ENCODE results near the gene ZNF335. TPM values are rescaled to one million over a fixed set of nuclear protein-coding genes. Genes with fewer than 3 reads are reported as not detected.

ZNF335 gene
- total and polyA plus RNA-seq, 2 of the 13 experiments (the other 11 are each of a cell fraction or from before 2014, with no cell fraction given): 9.7 to 13.7 TPM

GRCh38 chr20:45934586-45935415 is 37.2 kb downstream of the ZNF335 start, which contains the start of gene PCIF1 (continued):
- TF ChIP-seq ZXDC (CRISPR knock-in tag; IDR thresholded peaks at IDR 0.05): peak; percentile 60; the same call in 1 of the 2 replicates
- TF ChIP-seq CEBPB (IDR thresholded peaks at IDR 0.05; ENCODE audit: borderline replicate concordance, low read depth, low read length): peak; percentile 33; the same call in 1 of the 2 replicates
- no peak for TF ChIP-seq ZNF264 (CRISPR knock-in tag; IDR thresholded peaks at IDR 0.05)
- TF ChIP-seq ARNT (IDR thresholded peaks at IDR 0.05): no peak
- TF ChIP-seq PRMT3 (CRISPR knock-in tag; IDR thresholded peaks at IDR 0.05; ENCODE audit: borderline replicate concordance, low read depth): peak; percentile 24; the same call in 1 of the 2 replicates
- TF ChIP-seq HIVEP1 (CRISPR knock-in tag; IDR thresholded peaks at IDR 0.05): peak; percentile 88
- peak in 1 of 2 experiments; percentile 23; a peak in 3 of 4 replicates for TF ChIP-seq EP300 (IDR thresholded peaks at IDR 0.05; ENCODE audit: low read depth in 2 of 2, low read length in 2 of 2)
- peak; percentile 61; the same call in 1 of the 2 replicates for TF ChIP-seq EP300 (CRISPR knock-in tag; IDR thresholded peaks at IDR 0.05; ENCODE audit: borderline replicate concordance)
- no peak for TF ChIP-seq REXO4 (CRISPR knock-in tag; IDR thresholded peaks at IDR 0.05; ENCODE audit: borderline replicate concordance)
- peak; percentile 92 for TF ChIP-seq ASH2L (IDR thresholded peaks at IDR 0.05; ENCODE audit: insufficient read length, low read depth, low read length)
- TF ChIP-seq ATF7 (IDR thresholded peaks at IDR 0.05): no peak
- no peak for TF ChIP-seq ATF7 (CRISPR knock-in tag; IDR thresholded peaks at IDR 0.05)
- peak; percentile 81 for TF ChIP-seq ZNF782 (CRISPR knock-in tag; IDR thresholded peaks at IDR 0.05; ENCODE audit: borderline replicate concordance)
- TF ChIP-seq ZBTB21 (CRISPR knock-in tag; IDR thresholded peaks at IDR 0.05): 0 out of 2 replicates have a peak, but pooled peaks have one; percentile 7
- TF ChIP-seq ERF (CRISPR knock-in tag; IDR thresholded peaks at IDR 0.05): peak; percentile 93
- peak; percentile 95 for TF ChIP-seq IRF9 (CRISPR knock-in tag; IDR thresholded peaks at IDR 0.05; ENCODE audit: borderline replicate concordance)
- peak; percentile 89 for TF ChIP-seq SRSF4 (IDR thresholded peaks at IDR 0.05; ENCODE audit: low read depth, low read length, poor library complexity, severe bottlenecking)
- TF ChIP-seq ZFX (CRISPR knock-in tag; IDR thresholded peaks at IDR 0.05; ENCODE audit: low read depth): peak; percentile 85
- no peak for TF ChIP-seq CTCF (CRISPR knock-in tag; IDR thresholded peaks at IDR 0.05)
- TF ChIP-seq GABPA (IDR thresholded peaks at IDR 0.05; ENCODE audit: low read depth, low read length): no peak; the same call in 1 of the 2 replicates
- TF ChIP-seq GABPA (CRISPR knock-in tag; IDR thresholded peaks at IDR 0.05; ENCODE audit: low read depth): peak; percentile 65; the same call in 1 of the 2 replicates
- TF ChIP-seq ZNF549 (CRISPR knock-in tag; IDR thresholded peaks at IDR 0.05): no peak
- peak; percentile 82; the same call in 1 of the 2 replicates for TF ChIP-seq TOE1 (CRISPR knock-in tag; IDR thresholded peaks at IDR 0.05)

Data from HepG2 (cell line).